SK-N-SH treated with all-trans-retinoic acid at 6 μM for 48 hours (cell line): ENCODE measurements around the gene PLXNA4.

Experiments used
- CSDC2 ChIP-seq: fragments of 250-450 bp; sonication (Bioruptor Pico); IDR thresholded peaks from 2 replicates; pipeline ENCODE4 v1.5.0; 2020; ENCODE audit warnings: mild to moderate bottlenecking, moderate library complexity
- PPARA ChIP-seq: fragments of 250-450 bp; sonication (Bioruptor Pico); IDR thresholded peaks from 2 replicates; pipeline ENCODE4 v1.5.0; 2020; ENCODE audit warnings: mild to moderate bottlenecking, borderline replicate concordance

DNA sequence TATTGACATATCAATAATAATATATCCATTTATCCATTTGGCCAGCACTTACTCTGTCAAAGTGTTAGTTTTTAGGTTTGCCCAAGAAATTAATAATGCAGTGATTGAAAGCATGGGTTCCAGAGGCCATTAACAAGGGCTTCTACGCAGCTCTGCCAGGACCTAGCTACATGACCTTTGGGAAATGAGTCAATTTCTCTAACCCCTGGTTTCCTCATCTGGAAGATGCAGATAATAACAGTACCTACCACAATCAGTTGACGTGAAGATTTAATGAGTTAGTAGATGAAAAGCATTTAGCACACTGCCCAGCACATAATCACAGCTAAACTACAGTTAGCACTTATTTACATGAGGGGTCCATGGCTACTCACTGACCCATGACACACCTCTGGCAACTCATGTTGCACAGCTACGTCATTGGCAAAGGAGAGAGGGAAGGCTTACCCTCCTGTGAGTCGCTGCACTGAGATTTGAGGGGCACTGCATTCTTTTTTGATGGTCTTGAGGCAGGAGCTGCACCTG is 263.7 kb downstream of the PLXNA4 start:
- no peak for TF ChIP-seq PPARA
- TF ChIP-seq CSDC2 (CRISPR knock-in tag) = no peak
